ENCODE results near the gene RPA1.

DNA sequence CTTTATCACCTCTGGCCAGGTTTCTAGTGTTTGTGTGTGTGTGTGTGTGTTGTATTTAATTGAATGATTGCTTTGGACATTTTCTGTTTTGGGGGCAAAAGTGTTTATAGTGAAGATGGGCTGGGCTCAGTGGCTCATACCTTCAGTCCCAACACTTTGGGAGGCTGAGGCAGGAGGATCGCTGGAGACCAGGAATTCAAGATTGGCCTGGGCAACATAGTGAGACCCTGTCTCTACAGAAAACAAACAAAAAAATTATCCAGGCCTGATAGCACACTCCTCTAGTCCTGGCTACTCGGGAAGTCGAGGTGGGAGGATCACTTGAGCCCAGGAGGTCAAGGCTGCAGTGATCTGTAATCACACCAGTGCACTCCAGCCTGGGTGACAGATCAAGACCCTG, 37.5 kb downstream of the RPA1 start:
- TF ChIP-seq JUND (IDR thresholded peaks at IDR 0.05) = no peak
- no peak for TF ChIP-seq CTCF (IDR thresholded peaks at IDR 0.05; ENCODE audit: low read depth, low read length, missing input control)
- TF ChIP-seq, protein P1, sequence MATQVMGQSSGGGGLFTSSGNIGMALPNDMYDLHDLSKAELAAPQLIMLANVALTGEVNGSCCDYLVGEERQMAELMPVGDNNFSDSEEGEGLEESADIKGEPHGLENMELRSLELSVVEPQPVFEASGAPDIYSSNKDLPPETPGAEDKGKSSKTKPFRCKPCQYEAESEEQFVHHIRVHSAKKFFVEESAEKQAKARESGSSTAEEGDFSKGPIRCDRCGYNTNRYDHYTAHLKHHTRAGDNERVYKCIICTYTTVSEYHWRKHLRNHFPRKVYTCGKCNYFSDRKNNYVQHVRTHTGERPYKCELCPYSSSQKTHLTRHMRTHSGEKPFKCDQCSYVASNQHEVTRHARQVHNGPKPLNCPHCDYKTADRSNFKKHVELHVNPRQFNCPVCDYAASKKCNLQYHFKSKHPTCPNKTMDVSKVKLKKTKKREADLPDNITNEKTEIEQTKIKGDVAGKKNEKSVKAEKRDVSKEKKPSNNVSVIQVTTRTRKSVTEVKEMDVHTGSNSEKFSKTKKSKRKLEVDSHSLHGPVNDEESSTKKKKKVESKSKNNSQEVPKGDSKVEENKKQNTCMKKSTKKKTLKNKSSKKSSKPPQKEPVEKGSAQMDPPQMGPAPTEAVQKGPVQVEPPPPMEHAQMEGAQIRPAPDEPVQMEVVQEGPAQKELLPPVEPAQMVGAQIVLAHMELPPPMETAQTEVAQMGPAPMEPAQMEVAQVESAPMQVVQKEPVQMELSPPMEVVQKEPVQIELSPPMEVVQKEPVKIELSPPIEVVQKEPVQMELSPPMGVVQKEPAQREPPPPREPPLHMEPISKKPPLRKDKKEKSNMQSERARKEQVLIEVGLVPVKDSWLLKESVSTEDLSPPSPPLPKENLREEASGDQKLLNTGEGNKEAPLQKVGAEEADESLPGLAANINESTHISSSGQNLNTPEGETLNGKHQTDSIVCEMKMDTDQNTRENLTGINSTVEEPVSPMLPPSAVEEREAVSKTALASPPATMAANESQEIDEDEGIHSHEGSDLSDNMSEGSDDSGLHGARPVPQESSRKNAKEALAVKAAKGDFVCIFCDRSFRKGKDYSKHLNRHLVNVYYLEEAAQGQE (IDR thresholded peaks at IDR 0.05) = no peak
- no peak for TF ChIP-seq RAD21 (IDR thresholded peaks at IDR 0.05)
- TF ChIP-seq ATF3 (IDR thresholded peaks at IDR 0.05) = no peak
